Stimulated activated CD8-positive, alpha-beta memory T cell treated with anti-CD3 and anti-CD28 coated beads, Interleukin-7, amount 100 ng/mL, for 4 hours (primary cell): ENCODE measurements around the gene MRTFB.
A peak's percentile ranks its signal among the peaks of the same experiment; 100 is the strongest.

Experiments
- DNase-seq, 2 donors: peaks; one replicate each; pipeline ENCODE4 v3.0.0-alpha.2; 2020; ENCODE audit warnings: low read depth in 2 of 2

The MRTFB gene

DNA sequence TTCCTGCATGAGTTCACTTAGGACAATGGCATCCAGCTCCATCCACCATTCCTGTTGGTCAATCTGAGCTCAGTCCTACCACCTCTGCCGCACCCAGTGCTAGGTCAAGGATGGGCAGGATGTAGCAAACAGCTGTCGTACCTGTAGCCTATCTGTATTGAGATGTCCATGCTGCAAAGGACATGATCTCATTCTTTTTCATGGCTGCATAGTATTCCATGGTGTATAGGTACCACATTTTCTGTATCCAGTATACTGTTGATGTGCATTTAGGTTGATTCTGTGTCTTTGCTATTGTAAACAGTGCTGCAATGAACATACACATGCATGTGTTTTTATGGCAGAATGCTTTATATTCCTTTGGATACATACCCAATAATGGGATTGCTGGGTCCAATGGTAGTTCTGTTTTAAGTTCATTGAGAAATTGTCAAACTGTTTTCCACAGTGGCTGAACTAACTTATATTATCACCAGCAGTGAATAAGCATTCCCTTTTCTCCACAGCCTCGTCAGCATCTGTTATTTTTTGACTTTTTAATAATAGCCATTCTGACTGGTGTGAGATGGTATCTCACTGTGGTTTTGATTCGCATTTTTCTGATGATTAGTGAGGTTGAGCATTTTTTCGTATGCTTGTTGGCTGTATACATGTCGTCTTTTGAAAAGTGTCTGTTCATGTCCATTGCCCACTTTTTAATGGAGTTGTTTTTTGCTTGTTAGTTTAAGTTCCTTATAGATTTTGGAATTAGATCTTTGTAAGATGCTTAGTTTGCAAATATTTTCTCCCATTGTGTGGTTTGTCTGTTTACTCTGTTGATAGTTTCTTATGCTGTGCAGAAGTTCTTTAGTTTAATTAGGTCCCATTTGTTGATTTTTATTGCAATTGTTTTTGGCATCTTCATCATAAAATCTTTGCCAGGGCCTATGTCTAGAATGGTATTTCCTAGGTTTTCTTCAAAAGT lies 7.2 kb upstream of the MRTFB start:
- DNase-seq = no peak

DNA sequence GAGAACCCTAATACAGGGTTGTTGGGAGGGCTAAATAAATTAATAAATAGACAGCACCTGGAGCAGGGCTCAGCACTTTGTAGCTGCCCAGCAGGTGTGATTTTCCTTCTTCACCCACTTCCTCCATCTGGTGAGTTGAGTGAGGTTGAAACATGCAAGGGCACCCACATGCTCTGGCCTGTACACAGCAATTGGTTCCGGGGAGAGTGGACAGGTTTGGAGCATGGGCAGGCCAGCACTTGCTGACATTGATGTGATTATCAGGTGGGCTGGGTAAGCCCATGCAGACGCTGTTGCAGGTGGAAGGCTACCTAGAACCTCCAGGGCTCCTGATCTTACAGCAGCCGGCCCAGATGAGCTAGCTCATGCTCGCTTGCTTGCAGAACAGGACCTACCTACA lies 1.3 kb upstream of the MRTFB start:
- DNase-seq = no peak

DNA sequence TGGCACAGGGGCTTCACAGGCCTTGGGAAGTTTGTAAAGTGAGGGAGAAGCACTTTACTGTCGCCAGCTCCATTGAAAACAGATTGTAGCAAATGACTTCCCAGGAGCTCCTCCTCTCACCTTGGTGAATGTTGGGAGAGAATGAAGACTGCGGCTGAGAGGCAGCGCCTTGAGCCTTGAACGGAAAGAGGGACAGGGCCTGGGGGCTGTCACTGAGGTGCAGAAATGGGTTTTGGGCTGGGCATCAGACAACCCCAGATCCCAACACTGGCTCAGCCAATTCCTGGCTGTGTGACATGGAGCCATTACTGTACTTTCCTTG lies 603 bp upstream of the MRTFB start:
- peak in 1 of 2 donors; percentile 1 for DNase-seq

DNA sequence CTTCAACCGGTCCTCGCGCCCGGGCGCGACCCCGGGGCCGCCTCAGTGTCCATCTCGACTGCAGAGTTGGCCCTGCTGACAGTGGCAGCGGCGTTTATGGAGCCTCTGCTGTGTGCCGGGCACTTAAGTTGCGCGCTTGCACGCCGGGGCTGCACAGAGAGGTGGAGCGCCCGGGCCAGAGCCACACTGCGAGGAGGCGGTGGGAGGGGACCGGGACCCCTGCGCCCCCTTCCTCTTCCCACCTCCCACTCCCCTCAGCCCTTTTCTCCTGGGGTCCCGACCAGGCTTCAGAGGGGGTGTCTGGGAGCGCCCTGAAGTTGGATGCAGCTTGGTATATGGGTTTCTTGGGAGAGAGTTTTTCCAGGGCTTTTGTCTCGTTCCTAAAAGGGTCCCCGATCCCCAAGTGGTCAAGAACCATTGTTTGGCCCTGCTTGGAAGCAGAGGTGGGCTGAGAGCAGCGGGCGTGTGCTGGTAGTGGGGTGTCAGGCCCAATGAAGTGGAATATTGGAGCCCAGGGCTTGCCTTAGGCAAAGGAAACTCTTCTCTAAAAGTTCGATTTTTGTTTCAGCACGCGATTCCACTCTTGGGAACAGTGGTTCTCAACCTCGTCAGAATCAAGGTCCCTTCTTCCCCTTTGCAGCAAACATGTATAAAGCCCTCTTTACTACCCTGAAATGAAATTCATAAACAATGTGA lies 605 bp downstream of the MRTFB start:
- DNase-seq = peak in 1 of 2 donors; percentile 3

DNA sequence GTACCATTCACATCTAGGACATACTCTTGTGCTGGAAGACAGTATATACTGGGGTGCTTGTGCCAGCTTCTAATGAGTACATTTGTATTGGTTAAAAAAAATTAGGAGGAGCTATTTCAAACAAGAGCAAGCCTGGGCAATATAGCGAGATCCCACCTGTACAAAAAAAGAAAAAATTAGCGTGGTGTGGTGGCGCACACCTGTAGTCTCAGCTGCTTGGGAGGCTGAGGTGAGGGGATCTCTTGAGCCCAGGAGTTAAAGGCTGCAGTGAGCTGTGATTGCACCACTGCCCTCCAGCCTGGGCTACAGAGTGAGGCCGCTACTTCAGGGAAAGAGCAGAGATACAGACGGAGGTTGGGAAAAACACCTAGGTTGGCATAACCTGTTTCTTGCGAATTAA lies 1.2 kb downstream of the MRTFB start:
- DNase-seq = no peak

DNA sequence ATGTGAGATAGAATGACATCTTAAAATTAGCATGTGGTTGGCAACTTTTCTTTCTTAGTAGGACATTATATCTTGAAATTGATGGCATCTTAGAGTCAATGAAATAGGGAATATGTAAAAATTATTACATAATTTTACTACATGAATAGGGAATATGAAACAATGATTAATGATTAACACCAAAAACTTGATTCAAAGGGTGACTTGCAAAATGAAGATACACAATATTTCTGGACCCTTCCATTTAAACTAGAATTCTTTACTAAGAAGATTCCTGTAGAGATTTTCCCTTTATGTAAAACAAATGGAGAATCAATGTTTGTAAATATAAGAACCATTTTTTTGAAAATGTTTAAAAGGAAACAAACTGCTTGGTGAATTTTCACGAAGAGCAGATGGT lies 3.4 kb downstream of the MRTFB start:
- DNase-seq = no peak

DNA sequence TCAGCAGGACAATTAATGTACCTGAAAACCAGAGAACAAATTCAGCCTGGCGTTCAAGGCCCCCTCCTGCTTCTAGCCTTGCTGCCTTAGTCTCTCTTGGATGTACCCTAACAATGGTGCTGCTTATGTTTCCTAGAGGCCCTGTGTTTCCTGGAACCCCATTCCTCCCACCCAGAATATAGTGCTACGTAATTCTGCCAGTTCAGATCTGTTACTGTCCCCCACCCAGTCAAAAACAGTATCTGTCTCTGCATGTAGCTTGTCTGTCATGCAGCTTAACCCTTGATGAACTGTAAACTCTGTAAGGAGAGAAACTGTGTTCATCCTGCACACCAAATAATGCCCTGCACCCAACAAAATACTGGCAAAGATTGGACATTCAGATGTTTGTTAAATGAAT lies 6.8 kb downstream of the MRTFB start:
- DNase-seq = no peak

DNA sequence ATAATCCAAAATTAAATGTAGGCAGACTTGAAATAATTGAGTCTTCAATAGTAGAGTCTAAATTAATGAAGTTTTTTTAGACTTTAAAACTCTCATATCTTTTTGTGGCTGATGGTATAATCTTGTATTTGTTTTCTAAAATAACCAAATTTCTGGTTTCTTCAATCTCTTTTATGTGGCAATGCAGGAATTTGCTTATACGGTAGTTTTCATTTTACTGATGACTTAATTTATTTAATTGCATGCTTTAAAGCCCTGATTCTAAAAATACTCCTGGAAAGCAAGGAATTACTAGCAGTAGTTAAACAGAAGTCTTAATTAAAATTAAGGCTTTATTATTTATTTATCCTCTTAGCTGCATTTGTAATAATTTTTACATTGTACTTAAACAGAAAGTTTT lies 15.4 kb downstream of the MRTFB start:
- no peak for DNase-seq

DNA sequence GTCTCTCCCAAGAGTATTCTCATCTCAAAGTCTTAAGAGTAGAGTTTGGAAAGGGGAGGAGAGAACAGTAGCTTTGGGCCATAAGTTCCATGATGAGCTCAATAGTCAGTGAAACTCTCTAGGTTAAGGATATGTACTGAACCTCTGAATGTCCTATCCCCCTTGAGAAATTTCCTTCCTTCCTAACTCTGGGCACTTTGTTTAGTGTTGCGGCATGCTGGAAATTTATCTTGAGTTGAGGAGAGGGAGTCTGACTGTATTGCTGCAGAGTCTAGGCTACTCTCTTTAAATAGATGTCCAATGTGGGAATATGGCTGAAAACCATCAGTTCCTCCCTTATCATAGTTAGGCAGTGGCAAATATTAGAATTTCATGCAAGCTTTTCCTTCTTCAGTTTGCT lies 16.1 kb downstream of the MRTFB start:
- no peak for DNase-seq

DNA sequence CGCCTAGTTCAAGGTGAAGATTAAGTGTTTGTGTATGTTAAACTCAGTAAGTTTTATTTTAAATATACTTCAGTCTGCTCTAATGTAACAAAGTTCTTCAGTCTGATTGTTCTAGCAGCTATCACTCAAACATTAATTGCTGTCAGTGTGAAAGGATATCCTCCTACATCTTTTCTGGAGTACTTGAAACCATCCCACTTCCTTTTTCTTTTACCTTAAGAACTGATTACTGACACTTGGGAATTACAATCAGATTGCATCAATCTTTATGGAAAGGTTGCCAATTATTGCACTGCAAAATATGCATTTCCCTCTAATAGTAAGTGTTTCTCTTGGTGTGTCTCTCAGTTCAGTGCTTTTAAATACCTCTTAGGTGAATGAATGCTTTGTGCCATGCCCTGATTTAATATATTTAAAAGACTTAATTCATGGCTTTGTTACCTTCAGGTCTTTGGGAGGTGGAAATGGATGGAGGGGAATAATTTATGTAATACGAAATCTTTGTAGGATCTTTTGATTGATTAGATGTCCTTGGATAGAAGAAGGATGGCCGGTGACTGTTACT lies 16.6 kb downstream of the MRTFB start:
- no peak for DNase-seq

DNA sequence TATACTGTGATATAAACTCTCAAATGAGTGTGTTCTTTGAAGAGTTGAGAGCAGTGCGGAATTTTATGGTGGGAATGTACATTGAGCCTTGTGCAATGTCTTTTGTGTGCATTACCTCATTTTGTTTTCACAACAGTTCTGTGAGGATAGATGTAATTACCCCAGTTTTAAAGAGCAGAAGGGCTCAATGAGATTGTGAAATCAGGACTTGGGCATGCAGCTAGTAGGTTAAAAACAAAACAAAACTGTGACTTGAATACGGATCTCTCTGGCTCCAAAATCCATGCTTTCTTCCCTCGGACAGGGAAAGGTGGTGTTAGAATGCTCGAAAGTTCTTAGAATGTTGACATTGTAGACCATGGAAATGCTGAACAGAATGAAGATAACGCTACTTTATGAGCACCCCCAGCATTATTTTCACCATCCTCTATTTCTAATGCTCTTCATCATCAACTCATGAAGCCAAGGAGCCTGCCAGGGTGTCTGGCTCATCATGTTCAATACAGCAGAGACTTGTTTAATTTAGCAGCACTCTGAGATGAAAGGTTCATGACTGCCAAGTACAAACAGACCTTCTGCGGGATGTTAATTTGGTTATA lies 17.1 kb downstream of the MRTFB start:
- no peak for DNase-seq

DNA sequence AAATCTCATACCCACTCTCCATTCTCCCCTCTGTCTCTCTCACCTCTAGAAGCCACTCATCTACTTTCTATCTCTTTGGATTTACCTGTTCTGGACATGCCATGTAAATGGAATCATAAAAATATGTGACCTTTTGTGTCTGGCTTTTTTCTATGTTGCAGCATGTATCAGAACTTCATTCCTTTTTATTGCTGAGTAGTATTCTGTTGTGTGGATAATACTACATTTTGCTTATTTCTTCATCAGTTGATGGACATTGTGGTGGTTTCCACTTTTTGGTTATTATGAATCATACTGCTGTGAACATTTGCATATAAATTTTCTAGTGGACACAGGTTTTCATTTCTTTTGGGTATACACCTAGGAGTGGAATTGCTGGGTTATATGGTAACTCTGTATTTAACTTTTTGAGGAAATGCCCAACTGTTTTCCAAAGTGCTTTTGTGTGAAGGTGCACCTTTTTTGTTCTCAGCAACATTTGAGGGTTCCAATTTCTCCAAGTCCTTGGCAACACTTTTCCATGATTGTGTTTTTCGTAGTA lies 18.2 kb downstream of the MRTFB start:
- DNase-seq = no peak

DNA sequence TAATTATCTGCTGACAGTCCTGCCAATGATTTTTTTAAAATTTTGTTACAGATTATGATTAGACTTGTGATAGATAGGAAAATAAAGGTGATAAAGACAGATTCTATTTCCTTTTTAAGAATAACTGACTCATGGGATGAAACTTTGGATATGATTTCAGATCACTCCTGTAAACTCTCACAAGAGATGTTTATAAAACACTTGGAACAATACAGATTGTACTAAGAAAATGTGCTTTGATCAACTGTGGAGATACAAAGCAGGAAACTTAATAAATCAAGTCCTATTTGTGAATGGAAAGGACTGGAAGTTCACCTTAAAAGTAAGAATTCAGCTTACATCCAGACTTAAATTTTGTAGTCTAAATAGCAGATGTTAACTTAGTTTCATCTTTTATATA lies 21.4 kb downstream of the MRTFB start:
- no peak for DNase-seq

DNA sequence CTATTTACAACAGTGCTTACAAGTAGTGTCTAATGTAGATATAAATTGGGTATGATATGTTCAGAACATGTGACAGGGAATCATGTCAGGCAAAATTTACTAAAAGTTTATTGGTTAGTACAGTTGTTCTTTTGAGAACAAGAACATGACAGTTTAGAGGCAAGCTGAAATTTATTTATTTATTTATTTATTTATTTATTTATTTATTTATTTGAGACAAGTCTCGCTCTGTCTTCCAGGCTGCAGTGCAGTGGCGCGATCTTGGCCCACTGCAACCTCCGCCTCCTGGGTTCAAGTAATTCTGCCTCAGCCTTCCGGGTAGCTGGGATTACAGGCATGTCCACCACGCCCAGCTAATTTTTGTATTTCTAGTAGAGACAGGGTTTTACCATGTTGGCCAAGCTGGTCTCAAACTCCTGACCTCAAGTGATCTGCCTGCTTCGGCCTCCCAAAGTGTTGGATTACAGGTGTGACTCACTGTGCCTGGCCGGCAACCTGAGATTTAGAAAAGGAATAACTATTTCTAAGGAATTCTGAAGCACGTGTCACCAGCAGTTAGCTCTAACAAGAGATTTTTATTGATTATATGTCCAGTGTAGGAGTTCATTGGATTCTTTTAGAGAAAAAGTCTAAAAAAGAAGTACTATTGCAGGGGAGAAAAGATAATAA lies 24.9 kb downstream of the MRTFB start:
- no peak for DNase-seq

DNA sequence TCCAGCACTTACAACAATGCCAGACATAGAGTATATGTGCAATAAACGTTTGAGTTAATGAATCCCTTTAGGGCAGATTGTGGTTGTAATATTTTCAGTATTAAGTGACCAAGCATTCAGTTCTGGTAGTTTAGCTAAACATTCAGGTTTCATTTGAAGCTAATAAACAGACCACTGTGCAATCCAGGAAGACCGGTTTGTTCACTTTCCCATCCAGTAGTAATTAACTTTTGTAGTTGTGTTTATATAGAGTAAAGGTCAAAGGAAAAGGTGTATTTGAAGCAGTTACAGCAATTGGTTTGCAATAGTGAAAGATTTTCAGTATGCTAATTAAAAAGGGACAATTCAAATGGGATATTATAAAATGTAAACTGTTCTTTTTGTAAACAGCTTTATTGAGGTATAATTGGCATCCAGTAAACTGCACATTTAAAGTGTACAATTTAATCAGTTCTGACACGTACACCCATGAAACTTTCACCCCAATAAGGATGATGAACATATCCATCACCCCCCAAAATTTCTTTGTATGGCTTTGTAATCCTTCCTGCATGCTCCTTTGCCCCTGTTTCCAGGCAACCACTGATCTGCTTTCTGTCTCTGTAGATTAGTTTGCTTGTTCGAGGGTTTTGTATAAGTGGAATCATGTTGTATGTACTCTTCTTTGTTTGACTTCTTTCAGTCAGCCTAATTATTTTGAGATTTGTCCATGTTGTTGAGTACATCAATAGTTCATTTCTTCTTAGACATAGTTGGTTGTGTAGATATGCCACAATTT lies 26.3 kb downstream of the MRTFB start:
- no peak for DNase-seq

DNA sequence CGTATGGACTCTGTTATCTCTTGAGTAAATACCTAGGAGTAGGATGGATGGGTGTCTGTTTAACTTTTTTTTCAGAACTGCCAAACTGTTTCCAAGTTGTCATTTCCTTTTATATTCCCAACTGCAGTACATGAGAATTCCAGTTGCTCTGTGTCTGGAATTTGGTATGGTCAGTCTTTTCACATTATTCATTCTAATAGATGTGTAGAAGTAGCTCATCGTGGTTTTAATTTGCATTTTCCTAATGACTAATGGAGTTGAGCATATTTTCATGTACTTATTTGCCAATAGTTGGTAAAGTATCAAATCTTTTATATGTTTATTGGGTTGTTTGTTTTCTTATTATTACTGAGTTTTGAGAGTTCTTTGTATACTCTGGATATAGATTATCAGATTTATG lies 27.0 kb downstream of the MRTFB start:
- DNase-seq = no peak

DNA sequence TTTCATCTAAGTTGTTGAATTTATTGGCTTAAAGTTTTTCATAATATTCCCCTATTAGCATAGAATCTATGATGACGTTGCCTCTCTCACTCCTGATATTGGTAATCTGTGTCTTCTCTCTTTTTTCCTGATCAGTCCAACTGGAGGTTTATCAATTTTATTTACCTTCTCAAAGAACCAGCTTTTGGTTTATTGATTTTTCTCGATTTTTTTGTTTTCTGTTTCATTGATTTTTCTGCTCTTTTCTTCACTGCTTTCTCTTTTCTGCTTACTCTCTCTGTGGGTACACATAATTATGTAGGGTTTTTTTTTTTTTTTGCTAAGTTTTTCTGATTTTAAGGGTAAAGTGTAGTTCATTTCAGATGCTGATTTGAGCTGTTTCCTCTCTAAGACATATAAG lies 29.7 kb downstream of the MRTFB start:
- no peak for DNase-seq

DNA sequence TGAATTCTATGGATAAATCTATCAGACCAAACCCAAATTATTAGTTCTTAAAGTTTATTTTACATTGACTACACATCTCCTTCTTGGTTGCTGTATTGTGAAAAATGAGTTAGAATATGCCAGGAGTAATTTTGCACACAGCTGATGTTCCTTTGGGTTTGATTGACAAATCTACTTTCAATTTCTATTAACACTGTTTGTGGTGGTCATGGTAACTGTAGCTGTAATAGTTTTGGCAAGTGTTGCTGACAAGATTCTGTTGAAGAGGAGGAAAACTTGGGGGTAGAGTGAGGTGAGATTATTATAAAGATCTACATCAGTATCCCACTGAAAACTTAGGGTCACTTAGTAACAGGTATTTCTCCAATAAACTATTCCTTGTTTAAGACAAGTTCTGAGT lies 30.3 kb downstream of the MRTFB start:
- DNase-seq = no peak

DNA sequence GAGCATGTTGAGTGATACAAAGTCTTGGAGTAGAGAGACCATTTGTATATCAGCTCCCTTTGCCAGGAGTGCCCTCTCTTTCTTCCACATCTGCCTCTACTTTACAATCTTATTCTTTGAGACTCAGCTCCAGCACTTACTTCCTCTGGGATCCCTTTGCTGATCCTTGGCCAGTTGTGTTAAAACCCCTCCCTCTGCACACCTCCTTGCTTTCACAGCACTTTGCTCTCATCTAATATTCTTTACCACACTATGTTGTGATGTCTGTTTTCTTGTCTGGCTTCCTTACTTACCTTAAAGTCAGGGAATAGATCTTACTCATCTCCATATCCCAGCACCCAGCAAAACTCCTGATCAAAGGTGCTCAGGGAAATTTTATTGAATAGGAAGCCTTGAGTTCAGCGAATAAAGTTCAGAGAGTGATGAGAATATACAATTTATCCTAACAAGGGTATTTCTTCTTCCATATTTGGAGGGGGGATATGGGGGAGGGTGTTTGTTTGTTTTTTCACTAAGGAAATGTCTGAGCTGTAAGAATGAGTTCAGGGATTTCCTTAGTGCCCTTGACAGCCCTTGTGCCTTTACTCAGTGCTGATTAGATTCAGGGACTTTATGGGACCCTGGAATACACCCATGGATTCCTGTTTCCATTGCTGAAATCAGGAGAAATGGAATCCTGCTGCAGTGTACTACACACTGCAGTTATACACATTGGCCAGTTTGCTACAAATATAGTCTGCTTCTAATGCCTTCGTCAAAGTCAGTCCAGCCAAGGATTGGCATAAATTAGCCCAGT lies 32.0 kb downstream of the MRTFB start:
- DNase-seq = no peak

DNA sequence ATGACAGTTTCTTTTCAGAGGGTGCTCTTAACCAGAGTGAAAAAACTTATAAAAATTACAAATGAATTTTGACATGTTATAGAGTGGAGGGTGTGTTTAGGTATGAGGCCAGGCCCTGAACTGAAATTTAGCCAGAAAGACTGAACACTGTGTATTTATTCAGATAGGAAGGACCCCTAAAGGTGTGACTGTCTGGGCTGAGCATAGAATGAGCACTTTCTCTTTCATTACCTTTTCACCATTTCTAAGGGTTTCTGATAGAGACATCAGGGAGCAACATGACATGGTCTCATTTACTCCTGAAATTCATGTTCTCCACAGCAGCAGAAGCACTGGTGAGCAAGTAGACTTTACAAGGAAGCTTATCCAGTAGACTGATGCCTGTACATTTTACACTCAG lies 32.9 kb downstream of the MRTFB start:
- no peak for DNase-seq
